H1 (cell line): Measurements from ENCODE around the gene LRIG2. TPM values are rescaled to one million over a fixed set of nuclear protein-coding genes. Genes with fewer than 3 reads are reported as not detected.
A peak's percentile ranks its signal among the peaks of the same experiment; 100 is the strongest.

ENCODE experiments used
- ASH2L ChIP-seq: fragments of 200-600, 300-600 bp; sonication (generic); IDR thresholded peaks from one replicate; pipeline ENCODE4 v1.7.1; 2017; ENCODE audit warnings: low read length
- BACH1 ChIP-seq: IDR thresholded peaks from 2 replicates; pipeline ENCODE4 v1.6.1; 2012; ENCODE audit warnings: low read length, improper control_type of control experiment
- BCL11A ChIP-seq, 2 experiments: IDR thresholded peaks; one replicate each; pipeline ENCODE4 v1.6.1; 2011; ENCODE audit warnings: low read depth in 2 of 2, low read length in 2 of 2, mild to moderate bottlenecking in 2 of 2
- CBX8 ChIP-seq: fragments of 300-800, 300-1000 bp; sonication (generic); IDR thresholded peaks from 2 replicates; pipeline ENCODE4 v1.7.1; 2016; ENCODE audit warnings: low read depth, low read length, borderline replicate concordance
- CHD2 ChIP-seq: IDR thresholded peaks from 2 replicates; pipeline ENCODE4 v1.6.1; 2012; ENCODE audit warnings: low read length, improper control_type of control experiment
- CREB1 ChIP-seq: IDR thresholded peaks from 2 replicates; pipeline ENCODE4 v1.6.1; 2012; ENCODE audit warnings: inconsistent platforms
- EGR1 ChIP-seq: IDR thresholded peaks from 2 replicates; pipeline ENCODE4 v1.6.1; 2011; ENCODE audit warnings: low read depth, low read length, borderline replicate concordance
- EZH2 ChIP-seq: fragments of 200-600 bp; sonication (generic); IDR thresholded peaks from 2 replicates; pipeline ENCODE4 v1.7.1; 2012; ENCODE audit warnings: low read depth, mild to moderate bottlenecking, moderate library complexity, low read length, inconsistent platforms; ENCODE audit not compliant: severe bottlenecking
- JUN ChIP-seq: IDR thresholded peaks from 2 replicates; pipeline ENCODE4 v1.6.1; 2011; ENCODE audit warnings: low read depth, mild to moderate bottlenecking, improper control_type of control experiment, low read length
- JUND ChIP-seq: IDR thresholded peaks from 2 replicates; pipeline ENCODE4 v1.6.1; 2011; ENCODE audit warnings: mild to moderate bottlenecking, improper control_type of control experiment, low read length
- KDM1A ChIP-seq: fragments of 200-600, 300-600 bp; sonication (generic); IDR thresholded peaks from 2 replicates; pipeline ENCODE4 v1.7.1; 2016; ENCODE audit warnings: mild to moderate bottlenecking, low read length, borderline replicate concordance
- MAFK ChIP-seq: IDR thresholded peaks from 2 replicates; pipeline ENCODE4 v1.6.1; 2012; ENCODE audit warnings: low read depth, mild to moderate bottlenecking, improper control_type of control experiment, low read length
- MAX ChIP-seq: IDR thresholded peaks from 2 replicates; pipeline ENCODE4 v1.6.1; 2012; ENCODE audit warnings: inconsistent platforms
- NRF1 ChIP-seq: IDR thresholded peaks from 2 replicates; pipeline ENCODE4 v1.6.1; 2011; ENCODE audit warnings: mild to moderate bottlenecking, low read depth, low read length, improper control_type of control experiment
- POLR2A ChIP-seq, 2 experiments: IDR thresholded peaks; 1 replicate in 1 of 2; 2 replicates in 1 of 2; pipeline ENCODE4 v1.6.1; 2011; ENCODE audit warnings: low read depth in 2 of 2, low read length in 2 of 2, mild to moderate bottlenecking in 2 of 2; ENCODE audit errors: control extremely low read depth in 1 of 2
- RAD21 ChIP-seq, 2 experiments: IDR thresholded peaks in 1 of 2; conservative IDR thresholded peaks in 1 of 2; 2 replicates each; pipeline ENCODE4 v1.6.1; 2011; ENCODE audit warnings: low read depth in 2 of 2, low read length in 2 of 2, improper control_type of control experiment in 1 of 2, inconsistent platforms in 1 of 2, mild to moderate bottlenecking in 1 of 2, moderate library complexity in 1 of 2
- SIRT6 ChIP-seq: IDR thresholded peaks from one replicate; pipeline ENCODE4 v1.7.1; 2012; ENCODE audit warnings: low read length, inconsistent platforms
- SP2 ChIP-seq: IDR thresholded peaks from 2 replicates; pipeline ENCODE4 v1.6.1; 2012; ENCODE audit warnings: mild to moderate bottlenecking, low read length, inconsistent platforms
- SRF ChIP-seq: IDR thresholded peaks from 2 replicates; pipeline ENCODE4 v1.6.1; 2011; ENCODE audit warnings: mild to moderate bottlenecking, low read depth, low read length, moderate library complexity
- SUZ12 ChIP-seq: fragments of 200-600 bp; sonication (generic); IDR thresholded peaks from 2 replicates; pipeline ENCODE4 v1.6.1; 2012; ENCODE audit warnings: mild to moderate bottlenecking, inconsistent platforms, low read length, moderate library complexity, mixed read lengths
- TCF12 ChIP-seq: IDR thresholded peaks from 2 replicates; pipeline ENCODE4 v1.6.1; 2011; ENCODE audit warnings: low read depth, mild to moderate bottlenecking, low read length
- YY1 ChIP-seq: IDR thresholded peaks from 2 replicates; pipeline ENCODE4 v1.6.1; 2011; ENCODE audit warnings: low read depth, mild to moderate bottlenecking, low read length
- polyA plus RNA-seq, 7 experiments: library from polyadenylated mRNA; depleted of rRNA in 3 of 7; stranded (reverse) in 5 of 7; unstranded in 2 of 7; fragments of >200 nt in 5 of 7; fragments of 200-250 nt in 2 of 7; gene quantifications; 1 replicate in 5 of 7; 2 replicates in 1 of 7; 4 replicates in 1 of 7; pipeline versions ENCODE4 v1.2.1 to v1.2.3, GENCODE V29; 2011 to 2013; ENCODE audit warnings: missing spikeins in 2 of 7, mixed read lengths in 2 of 7
- total RNA-seq: library from RNA; stranded (reverse); fragmentation: NEBNext Ultra II Directional; extraction: Animal tissue kit (Norgen Biotek cat#: 25700); gene quantifications from 2 replicates; pipeline ENCODE4 v1.2.1, GENCODE V29; 2021
- TF ChIP-seq, protein P1 (sequence below): IDR thresholded peaks from 2 replicates; pipeline ENCODE4 v1.6.1; 2012; ENCODE audit warnings: low read length, inconsistent platforms
- TF ChIP-seq, protein P2 (sequence below): IDR thresholded peaks from 2 replicates; pipeline ENCODE4 v1.6.1; 2011; ENCODE audit warnings: low read length, improper control_type of control experiment

Gene LRIG2
- total and polyA plus RNA-seq, 2 of the 8 experiments (the other 6 are each of a cell fraction or from before 2014, with no cell fraction given) = 16.2 to 20.9 TPM

DNA sequence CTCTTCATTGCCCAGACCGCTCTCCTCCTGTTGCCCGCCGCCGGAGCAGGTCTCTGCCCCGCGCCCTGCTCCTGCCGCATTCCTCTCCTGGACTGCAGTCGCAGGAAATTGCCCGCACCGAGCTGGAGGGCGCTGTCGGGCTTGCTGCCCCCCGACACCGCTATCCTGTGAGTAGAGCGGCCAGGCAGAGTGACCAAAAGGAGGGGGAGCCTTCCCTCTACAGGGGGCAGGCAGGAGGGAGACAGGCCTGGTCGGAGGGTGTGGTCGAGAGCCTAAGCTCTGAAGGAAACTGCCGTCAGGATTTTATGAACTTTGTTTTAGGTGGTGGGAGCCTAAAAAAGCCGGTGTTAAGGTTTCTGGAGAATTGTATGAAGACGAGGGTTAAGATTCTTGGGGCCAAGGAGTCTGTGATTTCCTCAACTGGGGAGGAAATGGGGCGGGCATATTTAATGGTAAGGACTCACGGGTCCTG, 517 bp downstream of the LRIG2 start (continued):
- TF ChIP-seq CREB1 (no peak), SRF (no peak), KDM1A (0 out of 2 replicates have a peak, but pooled peaks have one; percentile 32), SP2 (no peak), CBX8 (no peak), POLR2A (IDR thresholded peaks at IDR 0.05; ENCODE audit: control extremely low read depth in 1 of 2, low read depth in 2 of 2, low read length in 2 of 2) (0 out of 3 replicates have a peak, but pooled peaks of 1 of the 2 experiments have one; percentile 27), RAD21 (IDR thresholded peaks at IDR 0.05 in 1 of 2, conservative IDR thresholded peaks at IDR 0.05 in 1 of 2; ENCODE audit: low read depth in 2 of 2, low read length in 2 of 2) (peak; percentile 17 to 30; a peak in 3 of 4 replicates), SIRT6 (no peak), CHD2 (no peak), ASH2L (no peak), JUN (no peak), BCL11A (IDR thresholded peaks at IDR 0.05; ENCODE audit: low read depth in 2 of 2, low read length in 2 of 2) (no peak), MAX (no peak), NRF1 (no peak), TCF12 (no peak), MAFK (no peak), SUZ12 (no peak), EZH2 (no peak), YY1 (peak; percentile 0; the same call in 1 of the 2 replicates), JUND (no peak), BACH1 (no peak), EGR1 (no peak)
- TF ChIP-seq, protein P1, sequence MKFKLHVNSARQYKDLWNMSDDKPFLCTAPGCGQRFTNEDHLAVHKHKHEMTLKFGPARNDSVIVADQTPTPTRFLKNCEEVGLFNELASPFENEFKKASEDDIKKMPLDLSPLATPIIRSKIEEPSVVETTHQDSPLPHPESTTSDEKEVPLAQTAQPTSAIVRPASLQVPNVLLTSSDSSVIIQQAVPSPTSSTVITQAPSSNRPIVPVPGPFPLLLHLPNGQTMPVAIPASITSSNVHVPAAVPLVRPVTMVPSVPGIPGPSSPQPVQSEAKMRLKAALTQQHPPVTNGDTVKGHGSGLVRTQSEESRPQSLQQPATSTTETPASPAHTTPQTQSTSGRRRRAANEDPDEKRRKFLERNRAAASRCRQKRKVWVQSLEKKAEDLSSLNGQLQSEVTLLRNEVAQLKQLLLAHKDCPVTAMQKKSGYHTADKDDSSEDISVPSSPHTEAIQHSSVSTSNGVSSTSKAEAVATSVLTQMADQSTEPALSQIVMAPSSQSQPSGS = no peak
- TF ChIP-seq, protein P2, sequence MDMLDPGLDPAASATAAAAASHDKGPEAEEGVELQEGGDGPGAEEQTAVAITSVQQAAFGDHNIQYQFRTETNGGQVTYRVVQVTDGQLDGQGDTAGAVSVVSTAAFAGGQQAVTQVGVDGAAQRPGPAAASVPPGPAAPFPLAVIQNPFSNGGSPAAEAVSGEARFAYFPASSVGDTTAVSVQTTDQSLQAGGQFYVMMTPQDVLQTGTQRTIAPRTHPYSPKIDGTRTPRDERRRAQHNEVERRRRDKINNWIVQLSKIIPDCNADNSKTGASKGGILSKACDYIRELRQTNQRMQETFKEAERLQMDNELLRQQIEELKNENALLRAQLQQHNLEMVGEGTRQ = no peak
